ENCODE data around the gene CYP2A6.
"Not testable (repeated sequence)": the region's sequence is repeated elsewhere in the genome, so short reads cannot be mapped to it uniquely, and the experiment has no call there.

GRCh38 chr19:40875526-40875951 is 25.3 kb upstream of the CYP2A6 start:
- TF ChIP-seq ATF3 (IDR thresholded peaks at IDR 0.05); CTCF (IDR thresholded peaks at IDR 0.05; ENCODE audit: low read depth, low read length, missing input control); RXRA (IDR thresholded peaks at IDR 0.05); JUND (IDR thresholded peaks at IDR 0.05); REST (IDR thresholded peaks at IDR 0.05); TAF1 (conservative IDR thresholded peaks at IDR 0.05); MAX (IDR thresholded peaks at IDR 0.05); RAD21 (IDR thresholded peaks at IDR 0.05); ZBTB33 (IDR thresholded peaks at IDR 0.05); GABPA (IDR thresholded peaks at IDR 0.05 in 1 of 2, conservative IDR thresholded peaks at IDR 0.05 in 1 of 2); NR2F2 (IDR thresholded peaks at IDR 0.05); SP1 (IDR thresholded peaks at IDR 0.05): not testable (repeated sequence)
